ENCODE results near the gene ANKRD22. TPM values are rescaled to one million over a fixed set of nuclear protein-coding genes. Genes with fewer than 3 reads are reported as not detected.

The ANKRD22 gene
- total RNA-seq, 4 donors from 2014 or later, result 0.44 TPM; not detected in 3

- no peak for TF ChIP-seq CTCF (IDR thresholded peaks at IDR 0.05; ENCODE audit: low read depth)
These were observed 22.1 kb upstream of the ANKRD22 start for GRCh38 chr10:88873757-88874156.

GRCh38 chr10:88870089-88870488 lies 18.4 kb upstream of the ANKRD22 start:
- no peak for TF ChIP-seq CTCF (IDR thresholded peaks at IDR 0.05; ENCODE audit: low read depth)

GRCh38 chr10:88866454-88866853 lies 14.8 kb upstream of the ANKRD22 start:
- no peak for TF ChIP-seq CTCF (IDR thresholded peaks at IDR 0.05; ENCODE audit: low read depth)

GRCh38 chr10:88865281-88865876 lies 13.7 kb upstream of the ANKRD22 start:
- TF ChIP-seq CTCF (IDR thresholded peaks at IDR 0.05; ENCODE audit: low read depth), result no peak

- TF ChIP-seq CTCF (IDR thresholded peaks at IDR 0.05; ENCODE audit: low read depth), result no peak
These were observed 9.4 kb upstream of the ANKRD22 start for GRCh38 chr10:88861036-88861435.

- TF ChIP-seq CTCF (IDR thresholded peaks at IDR 0.05; ENCODE audit: low read depth), result no peak
These were observed 6.8 kb upstream of the ANKRD22 start for GRCh38 chr10:88858491-88858890.

- TF ChIP-seq CTCF (IDR thresholded peaks at IDR 0.05; ENCODE audit: low read depth), result no peak
These were observed 6.2 kb upstream of the ANKRD22 start for GRCh38 chr10:88857831-88858230.
